ENCODE measurements around the gene PHACTR2. TPM values are rescaled to one million over a fixed set of nuclear protein-coding genes. Genes with fewer than 3 reads are reported as not detected.
"Not testable (repeated sequence)": the region's sequence is repeated elsewhere in the genome, so short reads cannot be mapped to it uniquely, and the experiment has no call there.

Gene PHACTR2
- total RNA-seq, 1 donor, result 51.4 TPM

- no peak for TF ChIP-seq CTCF (IDR thresholded peaks at IDR 0.05; ENCODE audit: insufficient read depth, low read depth, low read length)
- no peak for DNase-seq (ENCODE audit: low read depth)
These were observed 115.5 kb downstream of the PHACTR2 start for GRCh38 chr6:143793280-143793619.

GRCh38 chr6:143796551-143796950 is 118.8 kb downstream of the PHACTR2 start:
- not testable (repeated sequence) for H3K4me3 ChIP-seq (ENCODE audit: low read depth, low read length); DNase-seq (ENCODE audit: low read depth)

More at GRCh38 chr6:143793280-143793619, 115.5 kb downstream of the PHACTR2 start:
- no peak overlapping the region for H3K4me3 ChIP-seq (ENCODE audit: low read depth, low read length)

GRCh38 chr6:143798487-143798886 is 120.7 kb downstream of the PHACTR2 start:
- DNase-seq (ENCODE audit: low read depth); H3K4me3 ChIP-seq (ENCODE audit: low read depth, low read length): not testable (repeated sequence)

GRCh38 chr6:143802833-143803565 is 125.2 kb downstream of the PHACTR2 start:
- TF ChIP-seq CTCF (IDR thresholded peaks at IDR 0.05; ENCODE audit: insufficient read depth, low read depth, low read length), result no peak
- H3K4me3 ChIP-seq (ENCODE audit: low read depth, low read length), result no peak overlapping the region
- peak; percentile 27 for DNase-seq (ENCODE audit: low read depth)

- H3K4me3 ChIP-seq (ENCODE audit: low read depth, low read length), result no peak overlapping the region
- DNase-seq (ENCODE audit: low read depth), result no peak
- no peak for TF ChIP-seq CTCF (IDR thresholded peaks at IDR 0.05; ENCODE audit: insufficient read depth, low read depth, low read length)
These were observed 126.2 kb downstream of the PHACTR2 start for GRCh38 chr6:143803769-143804568.

- TF ChIP-seq CTCF (IDR thresholded peaks at IDR 0.05; ENCODE audit: insufficient read depth, low read depth, low read length), result no peak
These were observed 127.1 kb downstream of the PHACTR2 start for GRCh38 chr6:143804835-143805239.

GRCh38 chr6:143806282-143807102 is 128.7 kb downstream of the PHACTR2 start:
- TF ChIP-seq CTCF (IDR thresholded peaks at IDR 0.05; ENCODE audit: insufficient read depth, low read depth, low read length), result no peak
- DNase-seq (ENCODE audit: low read depth), result peak; percentile 95
- no peak overlapping the region for H3K4me3 ChIP-seq (ENCODE audit: low read depth, low read length)

More at GRCh38 chr6:143804835-143805239, 127.1 kb downstream of the PHACTR2 start:
- no peak overlapping the region for H3K4me3 ChIP-seq (ENCODE audit: low read depth, low read length)
- DNase-seq (ENCODE audit: low read depth), result peak; percentile 37
